Testis (tissue), 3 donors: ENCODE measurements around the gene TRPM2. TPM values are rescaled to one million over a fixed set of nuclear protein-coding genes. Genes with fewer than 3 reads are reported as not detected.

Experiments used
- DNase-seq: peaks from one replicate; pipeline ENCODE4 v3.0.0-alpha.2; 2019
- H3K27ac ChIP-seq, 2 donors: fragments of 200-600 bp; sonication (generic); one replicate each; pipeline ENCODE4 v1.5.1; 2019
- H3K27me3 ChIP-seq: fragments of 200-600 bp; sonication (generic); one replicate; pipeline ENCODE4 v1.5.1; 2019
- H3K36me3 ChIP-seq: fragments of 200-600 bp; sonication (generic); one replicate; pipeline ENCODE4 v1.5.1; 2017; ENCODE audit warnings: low read depth; ENCODE audit errors: missing control alignments
- H3K4me1 ChIP-seq: fragments of 200-600 bp; sonication (generic); one replicate; pipeline ENCODE4 v1.5.1; 2019
- H3K4me3 ChIP-seq, 2 donors: fragments of 200-600 bp; sonication (generic); one replicate each; pipeline ENCODE4 v1.5.1; 2017 to 2019
- H3K9me3 ChIP-seq: fragments of 200-600 bp; sonication (generic); one replicate; pipeline ENCODE4 v1.5.1; 2017
- CTCF ChIP-seq, 3 experiments: fragments of 450-650 bp in 2 of 3; fragments of 200-600 bp in 1 of 3; sonication (generic) in 1 of 3; IDR thresholded peaks; one replicate each; pipeline ENCODE4 v1.5.1; 2016 to 2019; ENCODE audit warnings: antibody characterized with exemption in 3 of 3, mild to moderate bottlenecking in 2 of 3, moderate library complexity in 1 of 3
- POLR2A ChIP-seq: fragments of 450-650 bp; IDR thresholded peaks from one replicate; pipeline ENCODE4 v1.6.1; 2017; ENCODE audit warnings: antibody characterized with exemption, mild to moderate bottlenecking, moderate library complexity
- WGBS, 2 donors: methylation state at CpG; one replicate each; pipeline ENCODE4 v1.1.5; 2018; 5-methylcytosine and 5-hydroxymethylcytosine counted together
- intact Hi-C: fragments of 100-400 bp; cut with DNase I; formaldehyde crosslinking; loops from one replicate; pipeline ENCODE4 v1.15.1; 2023; ENCODE audit warnings: low total_unique reads
- polyA plus RNA-seq: library from polyadenylated mRNA; stranded (reverse); fragments of 350-450 nt; fragmentation: Illumina TruSeq; extraction: RNeasy Lipid Tissue Mini Kit (QIAGEN cat#74804); gene quantifications from one replicate; pipeline ENCODE4 v1.2.3, GENCODE V29; 2014; ENCODE audit warnings: low read depth, low replicate concordance; ENCODE audit not compliant: insufficient read depth
- total RNA-seq, 2 donors: library from RNA; depleted of rRNA; stranded (reverse); fragments of >200 nt; gene quantifications; one replicate each; pipeline ENCODE4 v1.2.3, GENCODE V29; 2016

TRPM2 gene
- total and polyA plus RNA-seq, 3 donors from 2014 or later, result 3.0 to 4.9 (median 3.9) TPM

- H3K27me3 ChIP-seq, result no peaks in the 10 kb centered on the region
- DNase-seq, result peak; percentile 18
- peaks cover 3% of the 10 kb centered on the region for H3K4me1 ChIP-seq
- no peak overlapping the region for H3K27ac ChIP-seq
- TF ChIP-seq CTCF (IDR thresholded peaks at IDR 0.05), result no peak
- TF ChIP-seq POLR2A, result no peak
- 33 to 36% methylated on average over 13 to 30 of the region's 35 CpGs for WGBS, 2 donors
- no peak overlapping the region for H3K4me3 ChIP-seq
- intact Hi-C loops, result no loop called here
- no peaks in the 10 kb centered on the region for H3K9me3 ChIP-seq
- H3K36me3 ChIP-seq, result no peaks in the 10 kb centered on the region
Measured at GRCh38 chr21:44368711-44369446, 15.5 kb downstream of the TRPM2 start.

GRCh38 chr21:44370027-44370735 is 16.8 kb downstream of the TRPM2 start:
- no peak overlapping the region for H3K27ac ChIP-seq
- 13 to 30% methylated on average over 13 to 29 of the region's 29 CpGs for WGBS, 2 donors
- H3K27me3 ChIP-seq, result no peaks in the 10 kb centered on the region

GRCh38 chr21:44370786-44371410 is 17.5 kb downstream of the TRPM2 start:
- TF ChIP-seq CTCF (IDR thresholded peaks at IDR 0.05), result no peak
- no peak for TF ChIP-seq POLR2A
- intact Hi-C loops, result no loop called here
- H3K9me3 ChIP-seq, result no peaks in the 10 kb centered on the region
- WGBS, 2 donors, result 70 to 80% methylated on average over 18 to 37 of the region's 37 CpGs
- H3K4me1 ChIP-seq, result peaks cover 3% of the 10 kb centered on the region
- H3K27me3 ChIP-seq, result no peaks in the 10 kb centered on the region
- H3K36me3 ChIP-seq, result no peaks in the 10 kb centered on the region
- no peak for DNase-seq
- H3K4me3 ChIP-seq, result no peak overlapping the region
- H3K27ac ChIP-seq, result no peak overlapping the region

More at GRCh38 chr21:44370027-44370735, 16.8 kb downstream of the TRPM2 start:
- Histone ChIP-seq H3K36me3 (no peaks in the 10 kb centered on the region), H3K9me3 (no peaks in the 10 kb centered on the region), H3K4me3 (no peak overlapping the region), H3K4me1 (peaks cover 3% of the 10 kb centered on the region)
- intact Hi-C loops, result no loop called here
- DNase-seq, result peak; percentile 73
- TF ChIP-seq POLR2A, result no peak

GRCh38 chr21:44371596-44371995 is 18.2 kb downstream of the TRPM2 start:
- H3K9me3 ChIP-seq, result no peaks in the 10 kb centered on the region
- no peak overlapping the region for H3K27ac ChIP-seq
- no peaks in the 10 kb centered on the region for H3K27me3 ChIP-seq
- no peaks in the 10 kb centered on the region for H3K36me3 ChIP-seq
- no peak for DNase-seq
- H3K4me3 ChIP-seq, result no peak overlapping the region
- intact Hi-C loops, result no loop called here
- TF ChIP-seq POLR2A (no peak), CTCF (IDR thresholded peaks at IDR 0.05) (no peak)
- peaks cover 3% of the 10 kb centered on the region for H3K4me1 ChIP-seq
- 93 to 95% methylated on average over 6 of the region's 6 CpGs for WGBS, 2 donors

- Histone ChIP-seq H3K36me3 (no peaks in the 10 kb centered on the region), H3K4me1 (peaks cover 3% of the 10 kb centered on the region), H3K27me3 (no peaks in the 10 kb centered on the region), H3K4me3 (no peak overlapping the region), H3K27ac (no peak overlapping the region), H3K9me3 (no peaks in the 10 kb centered on the region)
- DNase-seq, result no peak
- WGBS, 2 donors, result 73 to 77% methylated on average over 8 of the region's 8 CpGs
- TF ChIP-seq CTCF (IDR thresholded peaks at IDR 0.05) (no peak), POLR2A (no peak)
- intact Hi-C loops, result no loop called here
Measured at GRCh38 chr21:44372616-44373015, 19.2 kb downstream of the TRPM2 start.
